ENCODE data around the gene COL24A1. TPM values are rescaled to one million over a fixed set of nuclear protein-coding genes. Genes with fewer than 3 reads are reported as not detected.

COL24A1 gene
- total and polyA plus RNA-seq, 2 of the 8 experiments (the other 6 are each of a cell fraction or from before 2014, with no cell fraction given), result 0.23 to 1.1 TPM

DNA sequence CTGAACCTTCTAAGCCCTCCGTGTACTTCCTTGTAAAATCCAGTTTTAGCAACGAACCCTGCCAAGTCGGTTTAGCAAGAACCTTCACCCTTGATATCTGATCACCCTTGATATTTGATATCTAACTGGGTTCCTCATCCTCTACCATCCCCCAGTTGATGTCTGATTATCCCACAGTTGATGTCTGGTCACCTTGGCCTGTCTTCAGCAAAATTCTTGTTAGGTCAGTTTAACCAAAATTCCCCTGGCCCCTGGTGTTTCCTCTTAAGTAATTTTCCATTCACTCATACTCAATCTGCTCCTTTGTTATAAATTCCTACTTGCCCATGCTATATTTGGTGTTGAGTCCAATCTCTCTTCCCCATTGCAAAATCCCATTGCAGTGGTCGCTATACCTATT lies 333.9 kb downstream of the COL24A1 start:
- Histone ChIP-seq H3K4me2 (ENCODE audit: insufficient read depth in 1 of 2, low read depth in 2 of 2, low read length in 2 of 2) (no peak overlapping the region), H3K36me3 (ENCODE audit: control insufficient read depth in 2 of 4, insufficient read depth in 4 of 4, low read length in 3 of 4) (no peaks in the 10 kb centered on the region), H3K27ac (ENCODE audit: low read depth, low read length) (no peak overlapping the region), H3K4me3 (ENCODE audit: extremely low read depth in 1 of 4, insufficient read depth in 2 of 4, low read depth in 3 of 4, low read length in 4 of 4) (no peak overlapping the region), H2BK20ac (ENCODE audit: low read length) (no peak overlapping the region), H3K18ac (ENCODE audit: extremely low read depth, low read length) (no peak overlapping the region), H3K4ac (replicated peaks; ENCODE audit: insufficient read length, low read depth, low read length) (no peak overlapping the region), H3K9ac (replicated peaks in 1 of 4; ENCODE audit: extremely low read depth in 1 of 4, low read depth in 3 of 4, low read length in 3 of 4) (no peak overlapping the region), H2AK5ac (ENCODE audit: low read depth, low read length) (no peak overlapping the region), H4K5ac (ENCODE audit: insufficient read length, low read depth, low read length) (no peak overlapping the region), H3K23me2 (ENCODE audit: low read depth, low read length) (no peaks in the 10 kb centered on the region), H3K27me3 (replicated peaks in 1 of 4; ENCODE audit: control insufficient read depth in 3 of 4, extremely low read depth in 1 of 4, insufficient read depth in 3 of 4, low read length in 3 of 4) (no peaks in the 10 kb centered on the region), H3K56ac (replicated peaks; ENCODE audit: insufficient read length, low read depth, low read length) (no peak overlapping the region), H2BK12ac (ENCODE audit: low read depth, low read length) (no peak overlapping the region), H3K4me1 (replicated peaks in 1 of 4; ENCODE audit: control insufficient read depth in 3 of 4, insufficient read depth in 4 of 4, low read length in 3 of 4) (peaks cover 0 to 5% (median 0%) of the 10 kb centered on the region in 4 experiments; a peak in 1 of 7 replicates), H3K79me1 (ENCODE audit: low read depth, low read length) (no peaks in the 10 kb centered on the region), H3K9me3 (ENCODE audit: insufficient read depth in 2 of 2, low read depth in 1 of 2, low read length in 1 of 2) (no peaks in the 10 kb centered on the region), H3K79me2 (ENCODE audit: control insufficient read depth in 1 of 2, insufficient read depth in 2 of 2, low read length in 2 of 2) (no peaks in the 10 kb centered on the region), H2BK120ac (replicated peaks; ENCODE audit: low read depth, low read length) (no peak overlapping the region), H2BK15ac (ENCODE audit: low read length) (no peak overlapping the region), H3K23ac (ENCODE audit: insufficient read length) (no peak overlapping the region), H2BK5ac (ENCODE audit: low read depth, low read length) (no peak overlapping the region), H2AFZ (ENCODE audit: low read length) (0 out of 2 replicates have a peak overlapping the region, but pooled peaks have one; percentile 18), H4K8ac (ENCODE audit: extremely low read depth, insufficient read depth, low read length) (no peak overlapping the region), H4K20me1 (replicated peaks in 1 of 2; ENCODE audit: control insufficient read depth in 1 of 2, insufficient read depth in 2 of 2, low read length in 2 of 2) (no peaks in the 10 kb centered on the region), H3K14ac (ENCODE audit: insufficient read length) (no peak overlapping the region), H4K91ac (replicated peaks; ENCODE audit: insufficient read length, low read length) (no peak overlapping the region)
- no peak for FAIRE-seq
- DNase-seq (ENCODE audit: low read depth in 1 of 2, low spot score in 2 of 2), result no peak
- WGBS, 2 experiments (ENCODE audit: extremely low coverage in 1 of 2, insufficient coverage in 1 of 2, insufficient read length in 1 of 2, insufficient replicate concordance in 2 of 2, low coverage in 1 of 2, low lambda C conversion rate in 2 of 2, missing lambda C conversion rate in 1 of 2), result 94% methylated on average over 4 of the region's 4 CpGs; no CpG with 5 or more reads in 1 of the 2 experiments
- ChIA-PET POLR2A (ENCODE audit: partially characterized antibody) (no interaction called here), CTCF (ENCODE audit: partially characterized antibody) (no interaction called here)
- no peak for TF ChIP-seq RAD21 (IDR thresholded peaks at IDR 0.05 in 1 of 2, conservative IDR thresholded peaks at IDR 0.05 in 1 of 2; ENCODE audit: low read depth in 2 of 2, low read length in 2 of 2)
- TF ChIP-seq ZNF274 (IDR thresholded peaks at IDR 0.05; ENCODE audit: borderline replicate concordance, extremely low read depth, low read length), result no peak
- no peak for TF ChIP-seq RFX5 (IDR thresholded peaks at IDR 0.05; ENCODE audit: borderline replicate concordance, low read depth, low read length)
- TF ChIP-seq NANOG (IDR thresholded peaks at IDR 0.05; ENCODE audit: insufficient read depth, low read depth, low read length, poor library complexity, severe bottlenecking), result no peak
- no peak for TF ChIP-seq JUN (IDR thresholded peaks at IDR 0.05; ENCODE audit: low read depth, low read length)
- TF ChIP-seq POLR2A (IDR thresholded peaks at IDR 0.05; ENCODE audit: control extremely low read depth in 1 of 2, low read depth in 2 of 2, low read length in 2 of 2), result no peak
- TF ChIP-seq, protein P1, sequence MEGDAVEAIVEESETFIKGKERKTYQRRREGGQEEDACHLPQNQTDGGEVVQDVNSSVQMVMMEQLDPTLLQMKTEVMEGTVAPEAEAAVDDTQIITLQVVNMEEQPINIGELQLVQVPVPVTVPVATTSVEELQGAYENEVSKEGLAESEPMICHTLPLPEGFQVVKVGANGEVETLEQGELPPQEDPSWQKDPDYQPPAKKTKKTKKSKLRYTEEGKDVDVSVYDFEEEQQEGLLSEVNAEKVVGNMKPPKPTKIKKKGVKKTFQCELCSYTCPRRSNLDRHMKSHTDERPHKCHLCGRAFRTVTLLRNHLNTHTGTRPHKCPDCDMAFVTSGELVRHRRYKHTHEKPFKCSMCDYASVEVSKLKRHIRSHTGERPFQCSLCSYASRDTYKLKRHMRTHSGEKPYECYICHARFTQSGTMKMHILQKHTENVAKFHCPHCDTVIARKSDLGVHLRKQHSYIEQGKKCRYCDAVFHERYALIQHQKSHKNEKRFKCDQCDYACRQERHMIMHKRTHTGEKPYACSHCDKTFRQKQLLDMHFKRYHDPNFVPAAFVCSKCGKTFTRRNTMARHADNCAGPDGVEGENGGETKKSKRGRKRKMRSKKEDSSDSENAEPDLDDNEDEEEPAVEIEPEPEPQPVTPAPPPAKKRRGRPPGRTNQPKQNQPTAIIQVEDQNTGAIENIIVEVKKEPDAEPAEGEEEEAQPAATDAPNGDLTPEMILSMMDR (IDR thresholded peaks at IDR 0.05; ENCODE audit: control extremely low read depth in 1 of 3, insufficient read depth in 1 of 3, low read depth in 1 of 3, low read length in 3 of 3), result no peak
- no peak for TF ChIP-seq JUND (IDR thresholded peaks at IDR 0.05; ENCODE audit: low read length)
- no peak for TF ChIP-seq CREB1 (IDR thresholded peaks at IDR 0.05)
- no peak for TF ChIP-seq CBX5 (IDR thresholded peaks at IDR 0.05; ENCODE audit: low read depth, low read length)

Data from H1 (cell line).